ENCODE measurements around the gene HKDC1. TPM values are rescaled to one million over a fixed set of nuclear protein-coding genes. Genes with fewer than 3 reads are reported as not detected.

The HKDC1 gene
- total and polyA plus RNA-seq, 11 donors: 0.11 to 0.19 (median 0.14) TPM; not detected in 8

- no peak overlapping the region for H3K4me3 ChIP-seq
- no peaks in the 10 kb centered on the region for H3K27me3 ChIP-seq
- H3K36me3 ChIP-seq: no peaks in the 10 kb centered on the region
- ATAC-seq (no peak), DNase-seq (no peak)
- 73 to 85% (median 81%) methylated on average over 3 of the region's 3 CpGs for WGBS, 4 donors
- no peak overlapping the region for H3K27ac ChIP-seq
- H3K9me3 ChIP-seq: no peaks in the 10 kb centered on the region
- intact Hi-C loops (cut with DNase I): no loop called here
- no peak for TF ChIP-seq POLR2A (IDR thresholded peaks at IDR 0.05)
- TF ChIP-seq CTCF (IDR thresholded peaks at IDR 0.05): no peak
- H3K4me1 ChIP-seq: peaks cover 0 to 4% (median 0%) of the 10 kb centered on the region in 12 donors
These were observed 39.6 kb downstream of the HKDC1 start for GRCh38 chr10:69259547-69260243.

GRCh38 chr10:69261184-69261583, 41.1 kb downstream of the HKDC1 start:
- intact Hi-C loops (cut with DNase I): no loop called here
- ATAC-seq: peak in 3 of 4 donors; percentile 42 to 61 (median 61)
- TF ChIP-seq CTCF (IDR thresholded peaks at IDR 0.05) (peak in 2 of 12 donors; percentile 7 to 20), POLR2A (IDR thresholded peaks at IDR 0.05) (no peak)

GRCh38 chr10:69262292-69262751, 42.2 kb downstream of the HKDC1 start:
- TF ChIP-seq POLR2A (IDR thresholded peaks at IDR 0.05) (no peak), CTCF (IDR thresholded peaks at IDR 0.05) (no peak)
- Histone ChIP-seq H3K4me1 (peaks cover 0 to 4% (median 0%) of the 10 kb centered on the region in 12 donors), H3K4me3 (no peak overlapping the region), H3K27me3 (no peaks in the 10 kb centered on the region), H3K36me3 (no peaks in the 10 kb centered on the region), H3K27ac (no peak overlapping the region), H3K9me3 (no peaks in the 10 kb centered on the region)
- intact Hi-C loops (cut with DNase I): no loop called here
- WGBS, 4 donors: 87 to 91% (median 90%) methylated on average over 3 of the region's 3 CpGs
- DNase-seq: no peak
- no peak for ATAC-seq

More at GRCh38 chr10:69261184-69261583, 41.1 kb downstream of the HKDC1 start:
- Histone ChIP-seq H3K36me3 (no peaks in the 10 kb centered on the region), H3K4me3 (no peak overlapping the region), H3K9me3 (no peaks in the 10 kb centered on the region), H3K27ac (no peak overlapping the region), H3K27me3 (no peaks in the 10 kb centered on the region), H3K4me1 (peaks cover 0 to 4% (median 0%) of the 10 kb centered on the region in 12 donors)
- 54 to 75% (median 71%) methylated on average over 7 to 8 of the region's 8 CpGs for WGBS, 4 donors
- no peak for DNase-seq

GRCh38 chr10:69265521-69265920, 45.4 kb downstream of the HKDC1 start:
- Histone ChIP-seq H3K36me3 (no peaks in the 10 kb centered on the region), H3K9me3 (no peaks in the 10 kb centered on the region), H3K4me3 (no peak overlapping the region), H3K4me1 (peaks cover 0 to 4% (median 0%) of the 10 kb centered on the region in 12 donors), H3K27me3 (no peaks in the 10 kb centered on the region), H3K27ac (no peak overlapping the region)
- intact Hi-C loops (cut with DNase I): loop anchor here in 1 of 10 donors (5.0 kb wide), 1 partner anchor 47 kb away; no protein-coding TSS in a partner anchor
- 89 to 94% (median 91%) methylated on average over 14 to 17 of the region's 17 CpGs for WGBS, 4 donors
- no peak for TF ChIP-seq POLR2A (IDR thresholded peaks at IDR 0.05)
- DNase-seq (no peak), ATAC-seq (no peak)

All from heart left ventricle (tissue), 16 donors.